Kidney (tissue), 14 donors: ENCODE results near the gene PRKCE. TPM values are rescaled to one million over a fixed set of nuclear protein-coding genes. Genes with fewer than 3 reads are reported as not detected.

Experiments
- DNase-seq, 5 donors: peaks; one replicate each; pipeline ENCODE4 v3.0.0-alpha.2; 2013 to 2020
- FAIRE-seq: peaks from 2 replicates; lab custom pipeline; 2012; peaks lifted over from hg19 to GRCh38; lab: Jason Lieb, UNC
- H3K27ac ChIP-seq, 2 donors: one replicate each; pipeline ENCODE4 v1.7.0; 2013; ENCODE audit warnings: low read depth in 2 of 2, low read length in 2 of 2, inconsistent platforms in 1 of 2
- H3K27me3 ChIP-seq: one replicate; pipeline ENCODE4 v1.7.1; 2013; ENCODE audit warnings: low read length, inconsistent platforms; ENCODE audit not compliant: control insufficient read depth, insufficient read depth
- H3K36me3 ChIP-seq, 3 donors: one replicate each; pipeline versions ENCODE4 v1.7.0 to v1.7.1; 2013; ENCODE audit warnings: low read length in 3 of 3, control low read depth in 1 of 3, inconsistent platforms in 1 of 3; ENCODE audit not compliant: insufficient read depth in 3 of 3, control insufficient read depth in 2 of 3
- H3K4me1 ChIP-seq, 3 donors: one replicate each; pipeline versions ENCODE4 v1.7.0 to v1.7.1; 2013; ENCODE audit warnings: low read length in 3 of 3, inconsistent platforms in 1 of 3, low read depth in 1 of 3; ENCODE audit not compliant: control insufficient read depth in 2 of 3, insufficient read depth in 2 of 3
- H3K4me3 ChIP-seq, 3 donors: one replicate each; pipeline versions ENCODE4 v1.7.0 to v1.8.1; 2013; ENCODE audit warnings: low read length in 3 of 3, control low read depth in 1 of 3, inconsistent platforms in 1 of 3
- H3K9ac ChIP-seq, 3 donors: one replicate each; pipeline versions ENCODE4 v1.7.0 to v1.7.1; 2013; ENCODE audit warnings: low read length in 3 of 3, control low read depth in 1 of 3, inconsistent platforms in 1 of 3
- H3K9me3 ChIP-seq, 3 donors: one replicate each; pipeline versions ENCODE4 v1.7.0 to v1.7.1; 2013; ENCODE audit warnings: low read length in 3 of 3, control low read depth in 1 of 3, inconsistent platforms in 1 of 3; ENCODE audit not compliant: control insufficient read depth in 2 of 3, insufficient read depth in 1 of 3
- CTCF ChIP-seq: IDR thresholded peaks from 3 replicates; pipeline ENCODE4 v1.5.1; 2012; ENCODE audit warnings: mild to moderate bottlenecking, moderate library complexity, borderline replicate concordance; ENCODE audit not compliant: insufficient read depth; ENCODE audit errors: extremely low read depth
- intact Hi-C: fragments of 100-400 bp; cut with DNase I; formaldehyde crosslinking; loops from one replicate; pipeline ENCODE4 v1.11.1; 2022
- polyA plus RNA-seq: library from polyadenylated mRNA; stranded (reverse); fragments of 350-450 nt; fragmentation: Illumina TruSeq; extraction: RNeasy Lipid Tissue Mini Kit (QIAGEN cat#74804); gene quantifications from one replicate; pipeline ENCODE4 v1.2.3, GENCODE V29; 2014; ENCODE audit warnings: low read depth, low replicate concordance; ENCODE audit not compliant: insufficient read depth
- total RNA-seq: library from RNA; stranded (reverse); fragmentation: NEBNext Ultra II Directional; extraction: Animal tissue kit (Norgen Biotek cat#: 25700); gene quantifications from one replicate; pipeline ENCODE4 v1.2.1, GENCODE V29; 2021
- donor health status: control.
- donor health status: control.
- donor health status: control.
- donor health status: control.
- donor health status: control.
- donor health status: DM: yes; HTN: yes; CAD: no.
- donor health status: Normal renal cell carcinoma (clear cell type).

Gene PRKCE
- total and polyA plus RNA-seq, 2 donors from 2014 or later = 11.1 to 27.3 TPM

- no peaks in the 10 kb centered on the region for H3K9me3 ChIP-seq
- no peaks in the 10 kb centered on the region for H3K27me3 ChIP-seq
- H3K36me3 ChIP-seq = no peaks in the 10 kb centered on the region
- H3K9ac ChIP-seq = no peak overlapping the region
- no peak overlapping the region for H3K4me3 ChIP-seq
- H3K4me1 ChIP-seq = peaks cover 0 to 7% (median 0%) of the 10 kb centered on the region in 3 donors
- H3K27ac ChIP-seq = no peak overlapping the region
- DNase-seq (no peak), FAIRE-seq (no peak)
- intact Hi-C loops = no loop called here
- TF ChIP-seq CTCF = no peak
Observed at GRCh38 chr2:46230677-46231425, 579.4 kb downstream of the PRKCE start.

GRCh38 chr2:46231721-46232120 lies 580.2 kb downstream of the PRKCE start:
- no peak for FAIRE-seq
- no peaks in the 10 kb centered on the region for H3K27me3 ChIP-seq
- TF ChIP-seq CTCF = no peak

GRCh38 chr2:46232860-46233259 lies 581.4 kb downstream of the PRKCE start:
- intact Hi-C loops = no loop called here
- Histone ChIP-seq H3K27me3 (no peaks in the 10 kb centered on the region), H3K27ac (no peak overlapping the region), H3K36me3 (no peaks in the 10 kb centered on the region), H3K9ac (no peak overlapping the region), H3K4me1 (peaks cover 0 to 7% (median 0%) of the 10 kb centered on the region in 3 donors), H3K9me3 (no peaks in the 10 kb centered on the region), H3K4me3 (no peak overlapping the region)
- no peak for DNase-seq
- no peak for TF ChIP-seq CTCF
- FAIRE-seq = no peak

More at GRCh38 chr2:46231721-46232120, 580.2 kb downstream of the PRKCE start:
- no peak overlapping the region for H3K4me3 ChIP-seq
- H3K36me3 ChIP-seq = no peaks in the 10 kb centered on the region
- H3K9ac ChIP-seq = no peak overlapping the region
- intact Hi-C loops = no loop called here
- DNase-seq = no peak
- H3K9me3 ChIP-seq = no peaks in the 10 kb centered on the region
- H3K27ac ChIP-seq = no peak overlapping the region
- peaks cover 0 to 7% (median 0%) of the 10 kb centered on the region in 3 donors for H3K4me1 ChIP-seq
